Astrocyte of the hippocampus (primary cell): Measurements from ENCODE around the gene APOL3.
"Not testable (repeated sequence)": the region's sequence is repeated elsewhere in the genome, so short reads cannot be mapped to it uniquely, and the experiment has no call there.

Source experiments
- DNase-seq: peaks from one replicate; pipeline ENCODE4 v3.0.0; 2011; ENCODE audit warnings: low read depth, low spot score

Gene APOL3

GRCh38 chr22:36100908-36101307 lies 59.6 kb downstream of the APOL3 start:
- DNase-seq, result not testable (repeated sequence)

DNA sequence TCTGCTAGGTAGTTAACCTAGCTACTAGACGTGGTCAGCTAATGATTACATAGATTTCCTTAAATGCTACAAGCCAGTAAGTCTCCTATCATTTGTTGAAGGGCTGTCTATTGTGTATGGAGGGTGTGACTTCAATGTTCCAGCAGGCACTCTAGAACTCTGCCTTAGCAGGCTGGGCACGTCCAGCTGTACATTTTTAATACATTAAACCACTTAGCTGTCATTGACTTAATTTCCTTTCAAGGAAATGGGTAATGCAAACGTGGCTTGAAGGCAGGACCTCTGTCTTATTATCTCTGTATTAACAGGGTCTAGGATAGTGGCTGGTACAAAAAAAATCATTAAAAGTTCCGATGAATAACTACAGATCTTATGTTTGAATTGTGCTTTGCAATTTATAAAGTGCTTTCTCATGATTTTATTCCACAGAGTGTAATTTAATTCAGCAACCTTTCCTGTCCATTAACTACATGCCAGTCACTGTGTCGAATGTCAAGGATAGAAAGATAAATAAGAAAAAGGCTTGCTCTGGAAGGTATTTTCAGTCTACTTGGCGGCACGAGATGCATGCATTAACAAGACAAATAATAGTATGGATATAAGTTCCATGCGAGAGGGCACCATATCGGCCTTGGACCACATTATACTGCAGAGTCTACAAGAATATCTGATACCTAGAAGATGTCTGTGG lies 60.3 kb downstream of the APOL3 start:
- DNase-seq, result no peak

DNA sequence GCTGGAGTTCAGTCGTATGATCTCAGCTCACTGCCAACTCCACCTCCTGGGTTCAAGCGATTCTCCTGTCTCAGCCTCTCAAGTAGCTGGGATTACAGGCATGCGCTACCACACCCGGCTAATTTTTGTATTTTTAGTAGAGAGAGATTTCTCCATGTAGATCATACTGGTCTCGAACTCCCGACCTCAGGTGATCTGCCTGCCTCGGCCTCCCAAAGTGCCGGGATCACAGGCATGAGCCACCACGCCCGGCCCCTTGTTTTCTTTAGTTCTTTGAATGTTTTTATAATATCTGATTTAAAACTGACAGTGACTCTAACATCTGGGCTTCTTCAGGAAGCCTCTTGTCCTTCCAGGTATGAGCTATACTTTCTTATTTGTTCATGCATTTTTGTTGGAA lies 61.0 kb downstream of the APOL3 start:
- DNase-seq, result not testable (repeated sequence)

GRCh38 chr22:36097880-36098279 lies 62.7 kb downstream of the APOL3 start:
- DNase-seq, result no peak

DNA sequence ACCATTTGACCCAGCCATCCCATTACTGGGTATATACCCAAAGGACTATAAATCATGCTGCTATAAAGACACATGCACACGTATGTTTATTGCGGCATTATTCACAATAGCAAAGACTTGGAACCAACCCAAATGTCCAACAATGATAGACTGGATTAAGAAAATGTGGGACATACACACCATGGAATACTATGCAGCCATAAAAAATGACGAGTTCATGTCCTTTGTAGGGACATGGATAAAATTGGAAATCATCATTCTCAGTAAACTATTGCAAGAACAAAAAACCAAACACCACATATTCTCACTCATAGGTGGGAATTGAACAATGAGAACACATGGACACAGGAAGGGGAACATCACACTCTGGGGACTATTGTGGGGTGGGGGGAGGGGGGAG lies 69.8 kb downstream of the APOL3 start:
- not testable (repeated sequence) for DNase-seq
